ENCODE measurements around the gene PALM2AKAP2.

- TF ChIP-seq POLR2A (IDR thresholded peaks at IDR 0.05; ENCODE audit: low read length), result no peak
- TF ChIP-seq GATA1 (IDR thresholded peaks at IDR 0.05; ENCODE audit: low read depth, low read length), result no peak
Measured at GRCh38 chr9:109743696-109744095, 36.3 kb upstream of the PALM2AKAP2 start.
